Measurements from ENCODE around the gene PKD2L2.
A peak's percentile ranks its signal among the peaks of the same experiment; 100 is the strongest.
"Not testable (repeated sequence)": the region's sequence is repeated elsewhere in the genome, so short reads cannot be mapped to it uniquely, and the experiment has no call there.

Gene PKD2L2

GRCh38 chr5:137856916-137857862, 32.1 kb upstream of the PKD2L2 start:
- DNase-seq (ENCODE audit: low read depth), result no peak
- no peak for TF ChIP-seq CTCF (conservative IDR thresholded peaks at IDR 0.05; ENCODE audit: control insufficient read depth, insufficient read depth, low read depth, low read length)
- no peak overlapping the region for H3K4me3 ChIP-seq (ENCODE audit: control insufficient read depth, low read depth, low read length)

- TF ChIP-seq CTCF (conservative IDR thresholded peaks at IDR 0.05; ENCODE audit: control insufficient read depth, insufficient read depth, low read depth, low read length), result no peak
- no peak overlapping the region for H3K4me3 ChIP-seq (ENCODE audit: control insufficient read depth, low read depth, low read length)
- peak; percentile 49 for DNase-seq (ENCODE audit: low read depth)
These were observed 30.9 kb upstream of the PKD2L2 start for GRCh38 chr5:137858223-137858916.

- no peak for DNase-seq (ENCODE audit: low read depth)
- H3K4me3 ChIP-seq (ENCODE audit: control insufficient read depth, low read depth, low read length), result no peak overlapping the region
- no peak for TF ChIP-seq CTCF (conservative IDR thresholded peaks at IDR 0.05; ENCODE audit: control insufficient read depth, insufficient read depth, low read depth, low read length)
These were observed 30.3 kb upstream of the PKD2L2 start for GRCh38 chr5:137858954-137859353.

- no peak for TF ChIP-seq CTCF (conservative IDR thresholded peaks at IDR 0.05; ENCODE audit: control insufficient read depth, insufficient read depth, low read depth, low read length)
- DNase-seq (ENCODE audit: low read depth), result no peak
- H3K4me3 ChIP-seq (ENCODE audit: control insufficient read depth, low read depth, low read length), result no peak overlapping the region
These were observed 27.0 kb upstream of the PKD2L2 start for GRCh38 chr5:137862251-137862650.

GRCh38 chr5:137863653-137864052, 25.6 kb upstream of the PKD2L2 start:
- not testable (repeated sequence) for DNase-seq (ENCODE audit: low read depth); H3K4me3 ChIP-seq (ENCODE audit: control insufficient read depth, low read depth, low read length)

GRCh38 chr5:137866541-137867388, 22.5 kb upstream of the PKD2L2 start:
- no peak for DNase-seq (ENCODE audit: low read depth)
- TF ChIP-seq CTCF (conservative IDR thresholded peaks at IDR 0.05; ENCODE audit: control insufficient read depth, insufficient read depth, low read depth, low read length), result no peak

More at GRCh38 chr5:137866541-137867388, 22.5 kb upstream of the PKD2L2 start:
- no peak overlapping the region for H3K4me3 ChIP-seq (ENCODE audit: control insufficient read depth, low read depth, low read length)
